HUES6 (cell line): Measurements from ENCODE around the gene OGA.
"Not testable (repeated sequence)": the region's sequence is repeated elsewhere in the genome, so short reads cannot be mapped to it uniquely, and the experiment has no call there.

Experiments
- H3K27ac ChIP-seq: 2 replicates; pipeline ENCODE4 v1.7.0; 2013; ENCODE audit warnings: low read depth, mild to moderate bottlenecking, low read length, inconsistent platforms
- H3K27me3 ChIP-seq: 2 replicates; pipeline ENCODE4 v1.6.1; 2013; ENCODE audit warnings: low read length; ENCODE audit not compliant: control insufficient read depth, insufficient read depth
- H3K36me3 ChIP-seq: 2 replicates; pipeline ENCODE4 v1.6.1; 2013; ENCODE audit warnings: low read length; ENCODE audit not compliant: control insufficient read depth, insufficient read depth
- H3K4me1 ChIP-seq: 2 replicates; pipeline ENCODE4 v1.6.1; 2013; ENCODE audit warnings: low read length; ENCODE audit not compliant: control insufficient read depth, insufficient read depth
- H3K4me3 ChIP-seq: 2 replicates; pipeline ENCODE4 v1.5.1; 2013; ENCODE audit warnings: low read depth, low read length
- H3K9ac ChIP-seq: one replicate; pipeline ENCODE4 v1.6.1; 2013; ENCODE audit warnings: mild to moderate bottlenecking, low read length
- H3K9me3 ChIP-seq: 2 replicates; pipeline ENCODE4 v1.6.1; 2013; ENCODE audit warnings: low read depth, low read length; ENCODE audit not compliant: control insufficient read depth, insufficient read depth

Gene OGA

GRCh38 chr10:101789686-101790085 is 28.6 kb downstream of the OGA start:
- Histone ChIP-seq H3K9ac (no peak overlapping the region), H3K4me1 (no peaks in the 10 kb centered on the region), H3K4me3 (no peak overlapping the region), H3K9me3 (no peaks in the 10 kb centered on the region), H3K36me3 (peaks cover 96% of the 10 kb centered on the region), H3K27me3 (no peaks in the 10 kb centered on the region), H3K27ac (no peak overlapping the region)

GRCh38 chr10:101789231-101789630 is 29.0 kb downstream of the OGA start:
- H3K36me3 ChIP-seq, result peaks cover 96% of the 10 kb centered on the region
- not testable (repeated sequence) for H3K9me3 ChIP-seq, H3K27ac ChIP-seq

GRCh38 chr10:101785801-101786200 is 32.4 kb downstream of the OGA start:
- H3K9ac ChIP-seq, result no peak overlapping the region
- no peaks in the 10 kb centered on the region for H3K9me3 ChIP-seq
- no peaks in the 10 kb centered on the region for H3K27me3 ChIP-seq
- no peak overlapping the region for H3K4me3 ChIP-seq
- peaks cover 22% of the 10 kb centered on the region for H3K4me1 ChIP-seq
- no peak overlapping the region for H3K27ac ChIP-seq
- H3K36me3 ChIP-seq, result peaks cover 69% of the 10 kb centered on the region

More at GRCh38 chr10:101789231-101789630, 29.0 kb downstream of the OGA start:
- not testable (repeated sequence) for H3K4me1 ChIP-seq, H3K9ac ChIP-seq, H3K4me3 ChIP-seq, H3K27me3 ChIP-seq

- H3K4me1 ChIP-seq, result peaks cover 33% of the 10 kb centered on the region
- H3K4me3 ChIP-seq, result no peak overlapping the region
- H3K9ac ChIP-seq, result no peak overlapping the region
- H3K27ac ChIP-seq, result no peak overlapping the region
- no peaks in the 10 kb centered on the region for H3K27me3 ChIP-seq
- peaks cover 56% of the 10 kb centered on the region for H3K36me3 ChIP-seq
- H3K9me3 ChIP-seq, result no peaks in the 10 kb centered on the region
These were observed 33.7 kb downstream of the OGA start for GRCh38 chr10:101784558-101784957.

DNA sequence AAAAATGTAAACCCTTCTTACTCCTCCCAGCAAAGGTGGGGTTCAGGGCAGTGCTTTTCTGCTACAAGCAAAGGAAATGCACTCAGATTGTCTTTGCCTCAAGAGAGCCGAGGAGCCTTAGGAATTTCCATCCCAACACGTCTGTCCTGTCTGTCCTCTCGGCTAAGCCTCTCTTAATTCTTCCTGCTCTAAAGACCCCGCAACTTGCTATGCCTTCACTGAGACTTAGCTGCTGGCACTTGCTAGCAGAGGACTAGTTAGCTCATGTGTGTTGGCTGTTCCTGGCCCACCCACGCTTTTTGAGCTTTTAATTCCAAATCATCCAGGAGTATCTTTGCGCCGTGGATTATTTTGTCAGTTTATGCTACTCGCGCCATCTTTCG is 34.5 kb downstream of the OGA start:
- Histone ChIP-seq H3K27ac (peak overlapping the region; percentile 91), H3K4me3 (peak overlapping the region; percentile 99), H3K9ac (peak overlapping the region; percentile 96), H3K36me3 (peaks cover 48% of the 10 kb centered on the region), H3K4me1 (peaks cover 33% of the 10 kb centered on the region), H3K27me3 (peaks cover 7% of the 10 kb centered on the region; the same call in 1 of the 2 replicates), H3K9me3 (no peaks in the 10 kb centered on the region)

GRCh38 chr10:101782811-101783735 is 35.2 kb downstream of the OGA start, which contains the start of gene NPM3:
Gene NPM3, minus strand, starts transcription at chr10:101783446. Its CDS starts 56 bp downstream, at chr10:101783390.
- Histone ChIP-seq H3K27me3 (peaks cover 13% of the 10 kb centered on the region), H3K36me3 (peaks cover 42% of the 10 kb centered on the region), H3K4me3 (peak within 1 kb of the TSS; percentile 99), H3K9me3 (no peaks in the 10 kb centered on the region), H3K27ac (peak within 1 kb of the TSS; percentile 91), H3K4me1 (peaks cover 38% of the 10 kb centered on the region), H3K9ac (peak within 1 kb of the TSS; percentile 96)

GRCh38 chr10:101781984-101782810 is 36.0 kb downstream of the OGA start:
- Histone ChIP-seq H3K27ac (peak overlapping the region; percentile 91; the same call in 1 of the 2 replicates), H3K4me1 (peaks cover 47% of the 10 kb centered on the region), H3K27me3 (peaks cover 22% of the 10 kb centered on the region), H3K9me3 (no peaks in the 10 kb centered on the region), H3K9ac (peak overlapping the region; percentile 96), H3K4me3 (peak overlapping the region; percentile 99), H3K36me3 (peaks cover 35% of the 10 kb centered on the region)

DNA sequence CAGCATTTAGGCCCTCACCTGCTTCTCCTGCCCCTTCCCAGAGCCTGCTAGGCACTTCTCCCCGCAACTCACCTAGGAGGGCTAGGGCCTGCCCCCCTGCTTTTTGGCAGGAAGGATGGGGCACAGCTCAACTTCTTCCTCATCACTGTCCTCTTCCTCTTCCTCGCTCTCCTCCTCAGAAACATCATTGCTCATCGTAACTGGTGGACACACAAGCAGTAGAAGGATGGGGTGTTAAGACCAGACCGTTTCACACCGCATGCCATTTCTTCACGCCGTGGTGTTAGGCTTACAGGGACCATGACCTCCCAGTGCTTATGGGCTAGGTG is 36.6 kb downstream of the OGA start:
- H3K27ac ChIP-seq, result no peak overlapping the region
- H3K4me1 ChIP-seq, result peaks cover 52% of the 10 kb centered on the region
- no peaks in the 10 kb centered on the region for H3K9me3 ChIP-seq
- H3K27me3 ChIP-seq, result peaks cover 28% of the 10 kb centered on the region
- H3K9ac ChIP-seq, result peak overlapping the region; percentile 31
- peaks cover 30% of the 10 kb centered on the region for H3K36me3 ChIP-seq
- peak overlapping the region; percentile 99; the same call in 1 of the 2 replicates for H3K4me3 ChIP-seq

DNA sequence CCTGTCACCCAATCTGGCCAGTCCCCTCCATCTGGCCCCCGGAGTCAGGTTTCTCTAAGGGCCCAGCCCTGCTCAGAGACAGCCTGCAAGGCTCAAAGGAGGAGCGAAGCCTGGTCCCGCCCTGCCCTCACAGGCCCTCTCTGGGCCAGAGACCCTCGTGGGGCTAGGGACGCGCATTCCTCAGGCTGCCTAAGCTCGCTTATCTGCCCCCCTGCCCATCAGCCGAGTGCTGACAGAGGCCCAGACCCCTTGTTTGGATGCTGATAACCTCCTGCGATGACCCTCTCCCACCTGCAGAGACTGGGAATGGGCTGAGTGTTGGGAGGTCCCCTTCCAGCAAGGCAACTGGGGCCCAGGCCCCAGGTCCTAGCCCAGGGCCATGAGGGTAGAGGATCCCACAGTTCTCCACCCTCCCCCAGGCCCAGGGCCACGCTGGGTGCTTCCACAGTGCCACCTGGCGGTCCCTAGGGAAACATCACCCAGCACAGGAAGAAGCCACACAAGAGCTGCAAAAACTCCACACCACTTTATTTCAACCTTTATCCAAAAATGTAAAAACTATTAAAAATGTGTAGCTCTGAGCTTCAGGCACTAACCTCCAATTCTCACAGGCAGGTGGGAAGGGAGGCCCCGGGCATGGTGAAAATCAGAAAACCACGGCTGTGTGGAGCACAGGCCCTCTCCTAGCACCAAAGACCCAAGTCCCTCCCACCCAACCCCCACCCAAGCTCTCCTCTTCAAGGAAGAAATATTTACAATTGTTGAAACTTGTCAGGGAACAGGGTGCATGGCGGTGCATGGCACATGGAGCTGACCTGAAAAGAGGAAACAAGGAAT is 37.2 kb downstream of the OGA start:
- Histone ChIP-seq H3K27me3 (peaks cover 32% of the 10 kb centered on the region), H3K9me3 (no peaks in the 10 kb centered on the region), H3K27ac (peak overlapping the region; percentile 88; the same call in 1 of the 2 replicates), H3K9ac (peak overlapping the region; percentile 46), H3K4me3 (peak overlapping the region; percentile 99; the same call in 1 of the 2 replicates), H3K4me1 (peaks cover 53% of the 10 kb centered on the region), H3K36me3 (peaks cover 24% of the 10 kb centered on the region)

DNA sequence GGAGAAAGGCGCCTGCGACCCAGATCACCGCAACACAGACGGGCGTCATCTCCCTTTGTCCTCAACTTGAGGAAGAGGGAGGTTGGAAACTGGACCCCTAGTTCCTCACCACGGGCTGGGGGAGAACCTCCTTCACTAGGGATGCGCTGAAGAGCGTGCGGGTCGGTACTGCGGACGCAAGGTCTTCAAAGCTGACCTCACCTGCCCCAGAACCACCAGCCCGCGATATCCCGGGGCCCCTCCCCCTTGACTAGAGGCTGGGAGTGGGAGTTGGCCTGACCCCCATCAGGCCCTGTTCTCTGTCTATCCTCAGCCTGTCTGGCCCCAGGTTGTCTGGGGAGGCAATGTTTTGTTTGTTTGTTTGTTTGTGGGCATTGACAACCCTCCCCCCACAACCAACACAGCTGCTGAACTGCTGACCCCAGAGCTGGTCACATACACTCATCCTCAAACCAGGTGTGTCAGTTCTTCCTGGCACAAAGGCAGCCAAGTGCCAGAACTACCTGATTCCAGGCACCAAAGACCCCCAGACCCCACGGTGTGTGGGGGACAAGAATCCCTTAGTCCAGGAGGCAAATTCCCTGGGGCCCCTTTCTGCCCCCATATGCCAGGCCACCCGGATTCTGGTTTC is 37.9 kb downstream of the OGA start:
- Histone ChIP-seq H3K4me1 (peaks cover 53% of the 10 kb centered on the region), H3K27ac (peak overlapping the region; percentile 88; the same call in 1 of the 2 replicates), H3K36me3 (peaks cover 16% of the 10 kb centered on the region), H3K9me3 (no peaks in the 10 kb centered on the region), H3K27me3 (peaks cover 35% of the 10 kb centered on the region), H3K9ac (peak overlapping the region; percentile 46), H3K4me3 (peak overlapping the region; percentile 58)
